Common myeloid progenitor, CD34-positive (primary cell): Measurements from ENCODE around the gene HS6ST3.

Experiments
- CTCF ChIA-PET: fragments of 350-600 bp; sonication (Branson Sonifier 250); formaldehyde crosslinking; loops from one replicate; lab custom pipeline; 2021; ENCODE audit warnings: antibody characterized with exemption; lab: Charles Lee
- POLR2A ChIA-PET: fragments of 350-600 bp; sonication (Branson Sonifier 250); formaldehyde crosslinking; loops from one replicate; lab custom pipeline; 2021; ENCODE audit warnings: antibody characterized with exemption; lab: Charles Lee
- DNase-seq, 3 donors: peaks; one replicate each; pipeline versions ENCODE4 v3.0.0 to v3.0.0-alpha.2; 2013
- H3K27ac ChIP-seq, 2 experiments: 1 replicate in 1 of 2; 2 replicates in 1 of 2; pipeline ENCODE4 v1.7.0; 2013; ENCODE audit warnings: inconsistent platforms in 2 of 2, low read length in 2 of 2, mild to moderate bottlenecking in 2 of 2, low read depth in 1 of 2, moderate library complexity in 1 of 2; ENCODE audit not compliant: severe bottlenecking in 2 of 2, insufficient read depth in 1 of 2, poor library complexity in 1 of 2
- H3K27me3 ChIP-seq, 5 experiments: replicated peaks in 2 of 5; 1 replicate in 3 of 5; 2 replicates in 2 of 5; pipeline versions ENCODE4 v1.6.1 to v1.7.0; 2013; ENCODE audit warnings: low read length in 4 of 5, mild to moderate bottlenecking in 2 of 5, moderate library complexity in 2 of 5, inconsistent platforms in 1 of 5; ENCODE audit not compliant: insufficient read depth in 5 of 5, control insufficient read depth in 4 of 5
- H3K36me3 ChIP-seq, 4 experiments: 1 replicate in 2 of 4; 2 replicates in 2 of 4; pipeline versions ENCODE4 v1.6.1 to v1.7.0; 2013; ENCODE audit warnings: low read length in 3 of 4, control low read depth in 1 of 4, mild to moderate bottlenecking in 1 of 4; ENCODE audit not compliant: control insufficient read depth in 4 of 4, insufficient read depth in 4 of 4
- H3K4me1 ChIP-seq, 4 experiments: 1 replicate in 3 of 4; 2 replicates in 1 of 4; pipeline versions ENCODE4 v1.6.1 to v1.7.1; 2013; ENCODE audit warnings: low read length in 3 of 4, mild to moderate bottlenecking in 3 of 4, control low read depth in 1 of 4, inconsistent platforms in 1 of 4, moderate library complexity in 1 of 4; ENCODE audit not compliant: control insufficient read depth in 4 of 4, insufficient read depth in 4 of 4; ENCODE audit errors: control extremely low read depth in 1 of 4
- H3K4me3 ChIP-seq, 7 experiments: 1 replicate in 4 of 7; 2 replicates in 3 of 7; pipeline versions ENCODE4 v1.5.1 to v1.7.0; 2013; ENCODE audit warnings: mild to moderate bottlenecking in 7 of 7, low read length in 6 of 7, moderate library complexity in 6 of 7, inconsistent platforms in 2 of 7, low read depth in 2 of 7, control low read depth in 1 of 7; ENCODE audit not compliant: insufficient read depth in 4 of 7, control insufficient read depth in 1 of 7; ENCODE audit errors: extremely low read depth in 1 of 7
- H3K9me3 ChIP-seq, 5 experiments: 1 replicate in 4 of 5; 2 replicates in 1 of 5; pipeline versions ENCODE4 v1.6.1 to v1.7.1; 2013; ENCODE audit warnings: low read length in 4 of 5, mild to moderate bottlenecking in 2 of 5, inconsistent platforms in 1 of 5, low read depth in 1 of 5, moderate library complexity in 1 of 5; ENCODE audit not compliant: control insufficient read depth in 4 of 5, insufficient read depth in 2 of 5; ENCODE audit errors: control extremely low read depth in 1 of 5
- WGBS: methylation state at CpG from one replicate; pipeline ENCODE4 v1.1.5; 2013; ENCODE audit not compliant: insufficient coverage; 5-methylcytosine and 5-hydroxymethylcytosine counted together

Gene HS6ST3

DNA sequence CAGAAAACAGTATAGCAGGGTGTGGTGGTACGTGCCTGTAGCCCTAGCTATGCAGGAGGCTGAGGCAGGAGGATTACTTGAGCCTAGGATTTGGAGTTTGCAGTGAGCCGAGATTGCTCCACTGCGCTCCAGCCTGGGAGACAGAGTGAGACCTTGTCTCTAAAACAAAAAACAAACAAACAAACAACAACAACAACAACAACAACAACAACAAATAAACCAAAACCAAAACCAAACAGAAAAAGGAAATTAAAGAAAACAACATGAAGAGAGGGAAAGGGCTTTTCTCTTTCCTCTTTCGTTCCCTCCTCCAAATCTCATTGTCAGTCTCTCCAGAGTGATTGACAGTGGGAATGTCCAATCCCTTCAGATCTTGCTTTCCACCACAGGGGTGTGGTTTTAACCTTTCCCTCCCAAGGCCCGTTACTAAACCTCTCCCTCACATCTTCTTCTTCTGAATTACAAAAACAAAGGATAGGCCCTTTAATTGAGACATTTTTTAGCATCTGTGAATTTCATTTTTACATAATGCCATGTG, 341.2 kb downstream of the HS6ST3 start:
- H3K36me3 ChIP-seq = no peaks in the 10 kb centered on the region
- H3K4me1 ChIP-seq = no peaks in the 10 kb centered on the region
- WGBS = 100% methylated on average over 2 of the region's 5 CpGs
- DNase-seq = no peak
- no peaks in the 10 kb centered on the region for H3K27me3 ChIP-seq
- POLR2A ChIA-PET = no interaction called here
- H3K27ac ChIP-seq = no peak overlapping the region
- CTCF ChIA-PET = no interaction called here
- H3K9me3 ChIP-seq = no peaks in the 10 kb centered on the region
- H3K4me3 ChIP-seq = no peak overlapping the region

DNA sequence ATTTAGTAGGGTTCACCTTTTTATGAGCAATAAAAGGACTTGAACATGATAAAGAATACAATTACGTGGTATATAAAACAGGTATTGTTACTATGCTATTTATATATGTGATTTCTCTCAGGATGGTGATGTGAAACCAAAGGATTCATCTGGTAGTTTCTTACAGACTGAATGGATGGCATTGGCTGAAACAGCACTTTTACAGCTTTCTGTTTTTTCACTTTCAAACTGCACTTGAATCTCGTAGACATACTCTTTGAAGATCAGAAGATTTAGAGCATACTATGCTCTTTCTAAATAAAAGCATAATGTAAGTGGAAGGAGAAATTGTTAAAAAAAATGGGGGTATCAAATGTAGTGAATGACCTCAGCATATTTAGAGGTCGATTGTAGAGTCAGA, 354.8 kb downstream of the HS6ST3 start:
- H3K9me3 ChIP-seq = peaks cover 0 to 3% (median 0%) of the 10 kb centered on the region in 5 experiments
- CTCF ChIA-PET = no interaction called here

DNA sequence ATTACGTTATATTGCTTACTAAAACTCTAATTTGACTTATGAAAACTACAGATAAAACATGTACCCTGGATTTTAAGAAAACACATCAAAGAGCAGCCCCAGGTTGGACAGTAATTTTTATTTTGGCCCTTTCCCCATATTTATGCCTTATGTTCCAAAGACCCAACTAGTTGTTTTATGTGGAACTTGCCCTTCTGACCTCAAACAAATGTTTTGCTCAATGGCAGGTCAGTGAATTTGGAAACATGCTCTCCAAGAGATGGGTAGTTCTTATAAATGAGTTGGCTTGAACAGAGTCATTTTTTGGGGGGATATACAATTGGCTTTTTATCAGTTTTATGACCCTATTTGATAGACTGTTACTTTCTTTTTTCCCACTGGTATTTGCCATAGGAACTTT, 360.0 kb downstream of the HS6ST3 start:
- peaks cover 0 to 2% (median 0%) of the 10 kb centered on the region in 5 experiments for H3K9me3 ChIP-seq
- POLR2A ChIA-PET = no interaction called here
- H3K4me3 ChIP-seq = no peak overlapping the region
- H3K36me3 ChIP-seq = no peaks in the 10 kb centered on the region
- DNase-seq = no peak
- H3K27ac ChIP-seq = no peak overlapping the region
- no peaks in the 10 kb centered on the region for H3K27me3 ChIP-seq
- no peaks in the 10 kb centered on the region for H3K4me1 ChIP-seq
- CTCF ChIA-PET = no interaction called here
- WGBS = no CpG with 5 or more reads among the region's 1 CpG

More for the DNA sequence above, 354.8 kb downstream of the HS6ST3 start:
- no peaks in the 10 kb centered on the region for H3K36me3 ChIP-seq
- no peaks in the 10 kb centered on the region for H3K27me3 ChIP-seq
- POLR2A ChIA-PET = no interaction called here
- DNase-seq = no peak
- no peak overlapping the region for H3K4me3 ChIP-seq
- no peaks in the 10 kb centered on the region for H3K4me1 ChIP-seq
- WGBS = no CpG with 5 or more reads among the region's 3 CpGs
- no peak overlapping the region for H3K27ac ChIP-seq

DNA sequence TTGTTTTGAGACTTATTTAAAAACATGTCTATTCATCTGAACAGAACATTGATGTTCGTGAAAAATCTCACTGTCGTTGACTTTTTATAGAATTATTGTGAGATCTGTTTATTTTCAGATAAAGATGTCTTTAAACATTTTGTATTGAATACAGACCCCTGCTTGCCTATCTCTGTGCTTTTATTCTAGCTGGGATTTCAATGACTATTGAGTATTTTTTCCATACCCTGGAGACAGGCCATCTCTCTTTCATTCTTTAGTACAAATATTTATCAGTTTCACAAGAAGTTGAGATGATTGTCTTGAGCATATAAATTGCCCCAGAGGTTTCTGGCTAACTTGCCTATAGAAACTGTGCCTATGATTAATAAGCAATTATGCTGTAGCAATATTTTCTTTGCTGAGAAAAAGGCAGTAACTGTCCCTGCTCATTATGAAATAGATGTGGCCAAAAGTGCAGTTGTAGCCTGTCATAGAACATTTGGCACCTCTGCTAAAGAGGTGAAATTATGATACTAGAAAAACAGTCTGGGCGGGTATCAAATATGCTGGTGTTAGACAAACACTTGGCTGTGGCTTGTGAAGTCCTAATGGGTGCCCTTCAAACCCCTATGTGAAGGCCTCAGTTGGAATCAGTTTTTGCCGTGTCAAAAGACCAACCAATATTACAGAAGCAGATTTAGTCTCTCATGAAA, 360.6 kb downstream of the HS6ST3 start:
- peaks cover 0 to 2% (median 0%) of the 10 kb centered on the region in 5 experiments for H3K9me3 ChIP-seq
- 92% methylated on average over 1 of the region's 4 CpGs for WGBS
- H3K27me3 ChIP-seq = no peaks in the 10 kb centered on the region
- no peaks in the 10 kb centered on the region for H3K36me3 ChIP-seq
- CTCF ChIA-PET = interaction anchor here (0.7 kb wide), 1 partner anchor 9 kb away, joined by 3 read pairs; no protein-coding TSS in a partner anchor
- no peak overlapping the region for H3K4me3 ChIP-seq
- DNase-seq = no peak
- no peak overlapping the region for H3K27ac ChIP-seq
- no peaks in the 10 kb centered on the region for H3K4me1 ChIP-seq
- POLR2A ChIA-PET = no interaction called here

DNA sequence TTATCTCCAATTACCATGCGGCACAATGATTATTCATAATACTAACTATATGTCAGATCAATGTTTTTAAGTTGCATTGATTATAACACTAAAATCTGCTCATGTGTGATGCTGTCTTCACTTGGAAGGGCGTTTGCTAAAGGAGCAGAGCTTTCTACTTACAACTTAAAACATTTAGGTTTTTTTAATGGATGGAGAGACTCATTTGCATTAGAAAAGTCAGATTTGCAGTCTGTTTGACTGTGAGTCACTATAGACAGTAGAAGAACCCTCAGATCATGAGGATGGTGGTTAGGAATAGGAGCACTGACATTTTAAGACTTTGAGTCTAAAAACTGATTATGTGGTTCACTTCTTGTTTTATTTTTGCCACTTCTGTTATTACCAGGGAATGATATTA, 364.6 kb downstream of the HS6ST3 start:
- no CpG with 5 or more reads among the region's 2 CpGs for WGBS
- H3K27me3 ChIP-seq = no peaks in the 10 kb centered on the region
- H3K27ac ChIP-seq = no peak overlapping the region
- POLR2A ChIA-PET = no interaction called here
- H3K4me3 ChIP-seq = no peak overlapping the region
- CTCF ChIA-PET = no interaction called here
- H3K4me1 ChIP-seq = no peaks in the 10 kb centered on the region
- no peaks in the 10 kb centered on the region for H3K36me3 ChIP-seq
- DNase-seq = no peak
- no peaks in the 10 kb centered on the region for H3K9me3 ChIP-seq

DNA sequence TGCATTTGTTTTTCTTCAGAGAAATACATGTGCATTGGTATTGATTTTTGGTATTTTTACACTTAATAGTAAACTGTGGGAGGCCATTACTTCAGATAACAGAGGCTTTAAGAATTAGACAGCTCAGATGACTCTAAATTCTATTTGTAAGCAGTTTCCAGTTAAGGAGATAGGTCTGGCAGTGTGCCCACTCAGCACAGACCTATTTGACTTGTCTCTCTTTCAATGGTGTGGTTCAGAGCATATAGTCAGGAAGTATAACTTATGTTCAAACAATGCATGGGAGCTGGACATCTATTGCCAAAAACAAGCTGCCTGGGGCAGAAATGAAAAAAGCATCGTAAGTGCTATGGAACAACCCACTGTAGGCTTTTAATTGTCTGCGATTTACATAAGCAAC, 370.7 kb downstream of the HS6ST3 start:
- no peak for DNase-seq
- Histone ChIP-seq H3K4me1 (no peaks in the 10 kb centered on the region), H3K9me3 (no peaks in the 10 kb centered on the region), H3K4me3 (no peak overlapping the region), H3K36me3 (no peaks in the 10 kb centered on the region), H3K27ac (no peak overlapping the region), H3K27me3 (no peaks in the 10 kb centered on the region)
- POLR2A ChIA-PET = no interaction called here
- no CpG with 5 or more reads among the region's 2 CpGs for WGBS
- CTCF ChIA-PET = no interaction called here

DNA sequence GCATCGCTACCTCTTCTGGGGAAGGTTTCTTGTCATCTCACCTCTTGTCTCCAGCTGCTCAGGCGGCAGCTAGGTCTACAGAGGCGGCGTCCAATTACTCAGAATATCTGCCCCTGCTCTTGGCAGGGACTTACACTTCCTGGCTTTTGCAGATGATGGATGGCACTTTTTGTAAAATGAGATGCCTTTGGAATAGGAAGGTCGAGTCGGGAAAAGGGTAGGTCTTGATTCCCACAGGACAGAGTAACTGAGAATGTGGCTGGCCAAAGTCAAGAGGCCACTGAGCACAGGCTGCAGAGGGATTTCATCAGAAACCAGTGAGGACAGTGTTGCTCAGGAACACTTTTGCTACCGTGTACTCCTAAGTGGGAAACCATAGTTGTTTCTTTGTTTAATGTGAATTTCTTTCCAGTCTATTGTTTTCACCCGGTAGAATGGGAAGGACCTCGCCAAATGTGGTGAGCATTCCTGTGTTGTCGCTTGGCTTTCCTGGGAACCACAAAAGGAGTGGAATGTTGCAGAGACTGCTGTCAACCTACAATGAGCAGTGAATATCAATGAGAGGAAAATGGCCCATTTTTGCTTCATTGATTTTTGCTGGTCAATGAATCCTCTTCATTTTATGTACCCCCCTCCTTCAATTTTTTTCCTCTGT, 383.7 kb downstream of the HS6ST3 start:
- no peak overlapping the region for H3K4me3 ChIP-seq
- H3K9me3 ChIP-seq = no peaks in the 10 kb centered on the region
- ChIA-PET CTCF (no interaction called here), POLR2A (no interaction called here)
- H3K36me3 ChIP-seq = no peaks in the 10 kb centered on the region
- H3K4me1 ChIP-seq = no peaks in the 10 kb centered on the region
- H3K27me3 ChIP-seq = no peaks in the 10 kb centered on the region
- 86% methylated on average over 8 of the region's 10 CpGs for WGBS
- no peak overlapping the region for H3K27ac ChIP-seq
- DNase-seq = no peak
